GM03348 (cell line): ENCODE results near the gene PTPRF.

Experiments used
- DNase-seq: peaks from one replicate; pipeline ENCODE4 v3.0.0; 2012; ENCODE audit warnings: low spot score

Gene PTPRF

DNA sequence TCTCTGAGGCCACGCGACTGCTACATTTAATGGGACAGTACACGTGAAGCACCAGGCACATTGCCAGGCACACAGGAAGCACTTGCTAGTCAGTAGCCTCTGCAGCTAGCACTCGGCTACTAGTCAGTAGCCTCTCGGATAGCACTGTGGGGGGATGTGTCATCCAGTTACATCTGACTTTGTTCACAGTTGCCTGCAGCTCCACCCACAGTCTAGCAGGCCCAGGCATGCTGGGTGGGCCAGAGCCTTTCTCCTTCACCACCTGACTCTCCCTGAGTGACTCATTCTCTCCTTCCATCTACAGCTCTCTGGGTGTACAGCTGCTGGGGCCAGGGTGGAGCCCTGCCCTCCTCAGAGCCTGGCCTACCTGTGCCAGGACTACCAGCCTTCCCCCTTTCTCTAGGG is 51.5 kb downstream of the PTPRF start:
- DNase-seq, result peak; percentile 93

DNA sequence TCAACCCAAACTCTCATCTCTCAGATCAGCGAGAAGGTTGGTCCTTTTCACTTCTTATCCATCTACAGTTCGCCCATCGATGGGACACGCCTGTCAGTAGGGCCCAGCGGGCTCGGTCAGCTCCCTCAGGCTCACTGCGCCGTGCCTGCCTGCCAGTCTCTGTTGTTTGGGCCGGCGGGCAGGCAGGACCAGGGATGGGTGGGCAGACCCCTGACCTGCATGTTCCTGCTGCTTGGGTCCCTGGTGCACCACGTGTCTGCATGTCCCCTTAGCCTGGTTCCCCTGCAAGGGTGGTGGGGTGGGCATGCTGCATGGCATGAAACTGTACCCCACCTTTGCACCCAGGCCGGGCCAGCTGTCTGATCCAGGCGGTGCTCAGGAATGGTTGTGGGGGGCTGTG is 52.4 kb downstream of the PTPRF start:
- DNase-seq, result no peak

DNA sequence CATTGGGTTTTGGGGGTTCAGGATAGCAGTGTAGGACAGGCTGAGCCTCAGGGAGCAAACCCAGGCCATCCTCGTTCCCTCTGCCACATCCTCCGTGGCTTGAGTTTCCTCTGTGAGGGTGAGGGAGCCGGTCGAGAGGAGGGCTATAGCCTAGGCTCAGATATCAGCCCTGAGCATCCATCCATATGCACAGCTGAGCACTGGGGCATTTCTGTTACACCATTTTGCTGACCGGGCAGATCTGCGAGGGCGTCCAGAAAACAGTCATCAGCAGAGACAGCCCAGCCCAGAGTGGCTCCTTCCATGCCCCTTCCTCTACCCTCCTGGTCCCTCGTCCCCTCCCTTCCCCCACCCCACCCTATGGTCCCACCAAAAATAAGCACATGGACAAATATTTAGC is 53.5 kb downstream of the PTPRF start:
- DNase-seq, result no peak

DNA sequence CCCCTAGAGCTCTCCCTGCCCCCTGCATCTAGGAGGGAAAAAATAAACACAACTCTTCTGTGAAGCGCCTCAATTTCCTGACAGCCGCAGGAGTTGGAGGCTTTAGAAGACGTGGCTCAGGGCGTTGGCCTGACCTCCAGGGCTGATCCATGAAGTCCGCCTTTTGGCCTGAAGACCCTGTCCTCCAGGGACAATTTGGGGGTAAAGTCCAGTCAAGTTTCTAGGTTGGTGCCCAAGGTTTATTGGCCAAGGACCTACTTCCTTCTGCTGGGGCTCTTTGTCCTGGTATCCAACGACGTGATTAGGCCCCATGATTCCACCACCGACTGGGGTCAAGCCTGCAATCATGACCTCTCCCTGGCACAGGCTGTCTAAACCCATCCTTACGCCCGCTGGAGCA is 54.9 kb downstream of the PTPRF start:
- no peak for DNase-seq

DNA sequence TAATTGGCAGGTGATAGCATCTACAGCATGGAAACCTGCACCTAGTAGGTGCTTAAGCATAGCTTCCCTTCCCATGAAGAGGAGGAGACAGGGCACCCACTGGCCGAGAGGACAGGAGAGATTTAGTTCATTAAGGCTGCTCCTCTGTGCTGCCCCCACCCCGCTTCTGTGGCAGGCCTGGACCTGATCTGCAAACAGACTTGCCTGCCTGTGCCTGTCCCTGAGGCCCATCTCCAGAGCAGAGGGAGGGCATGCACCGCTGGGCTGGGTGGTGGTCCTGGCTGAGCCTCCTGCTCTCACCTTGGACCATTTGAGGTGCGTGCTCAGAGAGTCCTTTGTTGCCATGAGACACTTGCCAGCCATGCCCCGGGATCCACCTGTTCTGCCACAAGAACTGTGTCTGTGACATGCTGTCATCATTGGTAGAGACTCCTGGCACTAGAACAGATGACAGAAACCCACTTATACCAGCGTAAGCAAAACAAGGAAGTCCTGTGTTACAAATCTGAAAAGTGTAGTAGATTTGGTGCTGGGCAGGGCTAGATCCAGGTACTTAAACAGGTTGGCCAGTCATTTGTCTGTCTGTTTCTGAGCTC is 55.6 kb downstream of the PTPRF start:
- no peak for DNase-seq

DNA sequence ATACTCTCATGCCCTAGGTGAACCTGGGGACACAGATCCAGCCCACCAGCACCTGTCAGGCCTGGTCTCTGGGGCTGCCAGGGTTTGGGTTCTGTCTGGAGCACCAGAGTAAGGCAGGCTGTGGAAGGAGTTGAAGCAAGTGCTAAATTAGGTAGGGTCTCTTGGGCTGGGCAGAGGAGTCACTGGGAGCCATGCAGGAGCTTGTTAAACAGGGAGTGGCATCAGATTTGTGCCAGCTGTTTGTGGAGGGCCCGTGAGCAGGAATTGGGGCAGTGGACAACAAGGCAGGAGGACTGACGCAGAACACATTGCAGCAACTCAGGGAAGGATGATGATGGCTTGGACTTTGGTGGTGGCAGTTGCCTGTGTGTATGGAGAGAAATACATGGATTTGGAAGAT is 56.3 kb downstream of the PTPRF start:
- no peak for DNase-seq

DNA sequence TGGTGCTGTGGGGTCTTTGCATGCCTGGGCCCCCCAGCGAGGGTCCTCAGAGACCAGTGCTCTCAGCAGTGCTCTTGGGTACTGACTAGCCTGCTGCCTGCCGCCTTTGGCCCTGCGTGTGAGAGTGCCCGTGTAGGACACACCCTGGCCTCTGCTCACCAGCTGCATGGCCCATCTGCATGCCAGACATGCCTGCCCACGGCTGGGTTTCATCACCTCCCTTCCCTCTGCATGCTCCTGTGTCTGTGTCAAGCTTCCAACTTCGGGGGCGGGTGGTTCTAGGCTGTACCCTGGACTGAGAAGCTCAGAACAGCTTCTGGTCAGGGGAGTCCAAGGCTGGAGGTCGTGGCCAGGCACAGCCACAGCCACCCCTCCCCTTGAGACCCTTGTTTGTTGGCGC is 56.9 kb downstream of the PTPRF start:
- DNase-seq, result peak; percentile 93

DNA sequence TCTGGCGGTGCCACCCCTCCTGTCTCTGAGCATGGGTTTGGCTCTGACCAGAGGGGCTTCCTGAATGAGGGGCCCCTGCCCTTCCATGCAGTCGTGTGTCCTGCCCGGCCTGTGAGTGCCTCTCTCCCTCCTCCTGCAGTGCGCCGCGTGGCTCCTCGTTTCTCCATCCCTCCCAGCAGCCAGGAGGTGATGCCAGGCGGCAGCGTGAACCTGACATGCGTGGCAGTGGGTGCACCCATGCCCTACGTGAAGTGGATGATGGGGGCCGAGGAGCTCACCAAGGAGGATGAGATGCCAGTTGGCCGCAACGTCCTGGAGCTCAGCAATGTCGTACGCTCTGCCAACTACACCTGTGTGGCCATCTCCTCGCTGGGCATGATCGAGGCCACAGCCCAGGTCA is 57.9 kb downstream of the PTPRF start:
- no peak for DNase-seq

DNA sequence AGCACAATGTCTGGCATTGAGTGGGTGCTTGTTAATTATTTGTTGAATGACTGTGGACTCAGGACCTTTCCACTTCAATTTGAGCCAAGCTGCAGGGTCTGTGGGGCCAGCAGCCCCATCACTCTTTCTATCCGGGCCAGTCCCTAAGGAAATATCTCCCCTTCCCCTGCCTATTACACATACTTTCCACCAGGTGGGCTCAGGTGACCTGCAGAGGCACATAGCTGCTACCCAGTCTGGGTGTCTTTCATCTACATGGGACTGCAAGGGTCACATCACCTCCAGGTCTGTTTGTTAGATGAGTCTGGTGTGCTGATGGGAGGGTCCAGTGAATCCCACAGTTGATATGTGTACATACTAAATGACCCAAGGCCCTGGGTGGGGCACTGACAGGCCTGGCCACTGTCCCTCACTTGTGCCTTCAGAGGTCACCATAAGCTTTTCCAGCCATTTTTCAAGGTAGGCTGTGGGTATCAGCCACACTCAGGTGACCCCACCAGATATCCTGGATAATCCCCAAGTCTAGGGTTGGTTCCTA is 59.8 kb downstream of the PTPRF start:
- DNase-seq, result no peak

DNA sequence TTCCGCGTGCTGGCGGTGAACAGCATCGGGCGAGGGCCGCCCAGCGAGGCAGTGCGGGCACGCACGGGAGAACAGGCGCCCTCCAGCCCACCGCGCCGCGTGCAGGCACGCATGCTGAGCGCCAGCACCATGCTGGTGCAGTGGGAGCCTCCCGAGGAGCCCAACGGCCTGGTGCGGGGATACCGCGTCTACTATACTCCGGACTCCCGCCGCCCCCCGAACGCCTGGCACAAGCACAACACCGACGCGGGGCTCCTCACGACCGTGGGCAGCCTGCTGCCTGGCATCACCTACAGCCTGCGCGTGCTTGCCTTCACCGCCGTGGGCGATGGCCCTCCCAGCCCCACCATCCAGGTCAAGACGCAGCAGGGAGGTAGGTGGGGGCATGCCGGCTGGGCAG is 60.5 kb downstream of the PTPRF start:
- DNase-seq, result no peak

DNA sequence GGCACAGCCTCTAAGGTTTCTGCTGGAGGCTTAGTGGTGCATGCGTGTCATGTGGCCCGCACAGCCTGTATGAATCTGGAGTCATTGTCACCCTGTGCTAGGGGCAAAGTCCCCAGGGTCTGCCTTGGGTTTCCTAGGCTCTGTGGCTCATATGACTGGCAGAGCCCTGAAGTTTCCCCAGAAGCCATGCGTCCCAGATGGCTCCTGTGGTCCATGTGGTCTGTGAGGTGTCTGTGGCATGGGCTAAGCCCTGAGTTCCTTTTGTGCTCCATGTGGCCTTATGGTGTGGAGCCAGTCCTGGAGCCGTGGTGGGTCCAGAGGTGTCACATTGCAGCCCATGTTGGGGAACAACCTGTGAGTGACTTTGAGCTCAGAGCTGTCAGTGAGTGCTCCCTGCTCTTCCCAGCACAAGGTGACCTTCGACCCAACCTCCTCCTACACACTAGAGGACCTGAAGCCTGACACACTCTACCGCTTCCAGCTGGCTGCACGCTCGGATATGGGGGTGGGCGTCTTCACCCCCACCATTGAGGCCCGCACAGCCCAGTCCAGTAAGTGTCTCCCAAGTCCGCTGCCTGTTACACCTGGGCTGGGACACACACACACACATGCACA is 61.5 kb downstream of the PTPRF start:
- DNase-seq, result no peak

DNA sequence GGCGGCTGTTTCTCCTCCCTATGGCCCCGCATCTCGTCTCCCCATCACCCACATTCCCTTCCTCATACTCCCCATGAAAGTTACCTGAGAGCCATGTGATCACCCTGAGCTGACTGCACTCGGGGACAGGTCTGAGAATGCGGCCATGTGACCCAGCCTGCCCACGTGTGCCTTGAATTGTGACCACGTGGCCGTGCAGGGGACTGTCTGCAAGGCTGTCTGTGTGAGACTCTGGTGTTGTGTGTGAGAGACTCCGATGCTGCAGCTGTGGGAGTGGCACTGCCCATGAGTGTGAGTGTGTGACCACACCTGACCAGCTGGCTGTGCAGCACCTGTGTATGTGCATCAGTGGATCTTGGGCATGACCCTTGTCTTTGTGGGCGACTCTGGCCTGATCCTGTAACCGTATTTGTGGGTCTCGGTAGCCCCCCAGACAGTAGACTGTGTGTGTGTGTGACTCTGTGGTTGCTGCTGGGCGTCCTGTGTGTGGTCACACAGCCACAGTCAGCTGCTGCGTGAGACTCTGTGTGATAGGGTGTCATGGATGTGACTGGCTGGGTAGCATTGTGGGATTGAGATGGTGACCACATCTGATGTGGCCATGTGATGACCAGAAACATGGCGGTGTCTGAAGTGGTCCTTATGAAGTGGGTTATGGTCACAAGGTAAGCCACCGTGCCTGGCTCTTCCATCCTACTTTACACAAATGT is 62.4 kb downstream of the PTPRF start:
- DNase-seq, result no peak

DNA sequence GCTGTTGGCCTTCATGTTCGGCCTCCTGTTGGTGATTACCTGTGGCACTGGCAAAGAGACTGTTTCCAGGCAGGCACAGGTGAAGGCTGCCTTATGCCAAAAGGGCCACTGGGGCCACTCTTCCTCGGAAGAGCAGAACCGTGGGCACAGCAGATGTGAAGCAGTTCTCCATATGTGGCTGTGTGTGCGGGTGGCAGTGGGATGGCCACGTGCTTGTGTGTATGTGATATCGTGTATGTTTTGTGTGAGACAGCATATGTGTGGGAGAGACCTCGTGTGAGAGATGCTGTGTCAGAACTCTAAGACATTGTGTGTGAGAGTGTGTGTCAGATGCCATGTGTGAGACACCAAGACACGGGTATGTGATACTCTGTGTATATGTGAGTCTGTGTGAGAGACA is 65.9 kb downstream of the PTPRF start:
- no peak for DNase-seq

DNA sequence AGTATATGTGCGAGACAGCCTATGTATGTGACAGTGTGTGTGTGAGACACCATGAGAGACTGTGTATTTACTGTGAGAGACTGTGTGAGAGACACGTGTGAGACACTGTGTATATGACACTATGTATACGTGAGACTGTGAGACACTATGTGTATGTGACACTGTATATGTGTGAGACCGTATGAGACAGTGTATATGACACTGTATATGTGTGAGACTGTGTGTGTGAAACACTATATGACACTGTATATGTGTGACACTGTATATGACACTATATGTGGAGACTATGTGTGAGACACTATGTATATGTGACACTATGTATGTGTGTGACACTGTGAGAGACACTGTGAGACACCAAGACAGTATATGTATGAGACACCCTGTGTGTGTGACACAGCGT is 66.3 kb downstream of the PTPRF start:
- no peak for DNase-seq

DNA sequence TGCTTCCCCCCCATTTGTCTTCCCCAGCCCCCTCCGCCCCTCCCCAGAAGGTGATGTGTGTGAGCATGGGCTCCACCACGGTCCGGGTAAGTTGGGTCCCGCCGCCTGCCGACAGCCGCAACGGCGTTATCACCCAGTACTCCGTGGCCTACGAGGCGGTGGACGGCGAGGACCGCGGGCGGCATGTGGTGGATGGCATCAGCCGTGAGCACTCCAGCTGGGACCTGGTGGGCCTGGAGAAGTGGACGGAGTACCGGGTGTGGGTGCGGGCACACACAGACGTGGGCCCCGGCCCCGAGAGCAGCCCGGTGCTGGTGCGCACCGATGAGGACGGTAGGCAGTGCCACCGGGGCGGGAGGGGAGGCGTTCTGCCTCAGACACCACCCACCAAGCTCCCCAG is 67.0 kb downstream of the PTPRF start:
- no peak for DNase-seq

DNA sequence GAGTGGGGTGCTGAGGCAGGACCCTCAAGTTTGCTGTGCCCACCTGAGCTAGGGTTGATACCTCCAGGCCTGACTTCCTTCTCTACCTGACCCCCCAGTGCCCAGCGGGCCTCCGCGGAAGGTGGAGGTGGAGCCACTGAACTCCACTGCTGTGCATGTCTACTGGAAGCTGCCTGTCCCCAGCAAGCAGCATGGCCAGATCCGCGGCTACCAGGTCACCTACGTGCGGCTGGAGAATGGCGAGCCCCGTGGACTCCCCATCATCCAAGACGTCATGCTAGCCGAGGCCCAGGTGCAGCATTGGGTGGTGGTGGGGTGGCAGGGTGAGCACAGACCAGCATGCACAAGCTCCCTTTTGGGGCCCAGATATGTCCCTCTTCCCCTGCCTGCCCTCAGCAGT is 67.9 kb downstream of the PTPRF start:
- DNase-seq, result no peak

DNA sequence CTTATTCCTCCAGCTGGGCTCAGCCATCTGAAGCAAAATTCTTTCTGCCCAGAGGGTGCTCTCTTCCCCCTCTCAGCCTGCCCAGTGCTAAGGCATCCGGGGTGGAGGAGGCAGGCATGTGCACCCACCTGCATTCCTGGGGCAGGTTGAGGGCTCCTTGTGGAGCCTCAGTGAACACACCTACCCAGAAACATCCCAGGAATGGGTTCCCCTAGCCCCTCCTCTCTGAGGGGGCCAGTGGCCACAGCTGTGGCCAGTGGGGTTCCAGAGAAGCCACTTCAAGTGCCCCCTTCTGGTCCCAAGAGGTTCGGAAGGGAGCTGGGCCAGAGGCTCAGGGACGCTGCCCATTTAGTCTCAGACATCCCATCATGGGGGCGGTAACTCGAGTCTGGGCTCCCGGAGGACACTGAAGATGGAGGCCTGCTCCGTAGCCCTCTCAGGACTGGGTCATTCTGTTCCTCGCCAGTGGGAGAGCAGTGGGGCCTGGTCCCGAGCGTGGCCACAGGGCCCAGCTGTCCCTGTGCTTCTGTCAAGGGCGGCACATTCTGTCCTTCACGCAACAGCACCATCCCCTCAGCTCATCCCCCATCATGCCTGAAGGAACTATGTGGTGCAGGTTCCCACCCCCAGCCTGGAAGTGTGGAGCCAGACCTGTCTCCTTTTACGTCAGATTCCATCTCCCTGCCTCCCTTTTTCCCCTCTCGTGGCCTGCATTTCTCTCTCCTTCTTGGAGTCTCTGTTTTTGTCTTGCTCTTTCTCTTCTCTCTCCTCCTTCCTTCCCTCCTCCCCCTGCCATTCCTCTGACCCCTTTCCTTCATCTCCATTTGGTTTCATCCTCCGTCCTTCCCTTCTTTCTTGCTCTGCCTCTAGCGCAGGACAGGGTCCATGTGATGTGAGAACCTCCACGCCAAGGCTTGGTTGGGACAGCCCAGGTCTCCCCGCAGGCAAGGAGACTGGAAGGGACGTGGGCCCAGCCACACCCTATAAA is 69.6 kb downstream of the PTPRF start:
- no peak for DNase-seq

DNA sequence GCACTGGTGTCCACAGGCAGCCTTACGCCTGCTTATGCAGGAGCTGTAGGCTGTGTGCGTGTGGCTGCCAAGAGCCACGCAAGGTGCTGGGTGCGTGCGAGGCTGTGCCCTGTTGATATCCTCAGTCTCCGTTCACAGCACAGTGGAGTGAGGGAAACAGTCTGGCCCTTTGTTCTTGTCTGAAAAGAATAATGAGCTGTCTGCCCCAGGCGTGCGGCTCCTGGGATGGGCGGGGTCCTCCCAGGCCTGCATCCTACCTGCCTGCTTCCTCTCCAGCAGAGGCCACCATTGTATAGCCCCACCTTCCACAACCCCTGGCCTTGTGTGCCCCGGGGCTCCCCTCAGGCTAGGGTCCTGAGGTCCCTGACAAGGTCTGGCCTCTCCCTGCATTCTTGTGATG is 72.3 kb downstream of the PTPRF start:
- no peak for DNase-seq

DNA sequence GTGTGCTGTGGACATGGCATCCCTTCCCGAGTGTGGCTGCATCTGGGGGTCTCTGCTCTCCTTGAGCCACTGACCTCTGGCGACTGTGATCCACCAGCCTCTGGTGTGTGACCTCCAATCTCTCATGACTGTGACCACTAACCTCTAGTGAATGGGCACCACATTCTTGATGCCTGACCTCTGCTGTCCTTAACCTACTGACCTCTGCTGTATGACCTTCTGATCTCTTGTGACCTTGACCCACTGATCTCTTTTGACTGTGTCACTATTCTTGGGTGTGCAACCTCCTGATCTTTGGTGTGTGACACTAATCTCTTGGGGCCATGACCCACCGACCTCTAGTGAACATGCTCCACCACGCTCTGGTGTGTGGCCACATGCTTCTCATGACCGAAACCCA is 73.5 kb downstream of the PTPRF start:
- DNase-seq, result no peak

DNA sequence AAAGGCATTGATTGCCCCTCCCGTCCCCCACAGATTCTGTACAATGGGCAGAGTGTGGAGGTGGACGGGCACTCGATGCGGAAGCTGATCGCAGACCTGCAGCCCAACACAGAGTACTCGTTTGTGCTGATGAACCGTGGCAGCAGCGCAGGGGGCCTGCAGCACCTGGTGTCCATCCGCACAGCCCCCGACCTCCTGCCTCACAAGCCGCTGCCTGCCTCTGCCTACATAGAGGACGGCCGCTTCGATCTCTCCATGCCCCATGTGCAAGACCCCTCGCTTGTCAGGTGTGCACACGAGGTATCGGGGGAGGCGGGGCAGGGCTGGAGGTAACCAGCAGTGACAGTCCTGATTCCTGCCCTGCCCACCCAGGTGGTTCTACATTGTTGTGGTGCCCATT is 74.5 kb downstream of the PTPRF start:
- DNase-seq, result no peak

DNA sequence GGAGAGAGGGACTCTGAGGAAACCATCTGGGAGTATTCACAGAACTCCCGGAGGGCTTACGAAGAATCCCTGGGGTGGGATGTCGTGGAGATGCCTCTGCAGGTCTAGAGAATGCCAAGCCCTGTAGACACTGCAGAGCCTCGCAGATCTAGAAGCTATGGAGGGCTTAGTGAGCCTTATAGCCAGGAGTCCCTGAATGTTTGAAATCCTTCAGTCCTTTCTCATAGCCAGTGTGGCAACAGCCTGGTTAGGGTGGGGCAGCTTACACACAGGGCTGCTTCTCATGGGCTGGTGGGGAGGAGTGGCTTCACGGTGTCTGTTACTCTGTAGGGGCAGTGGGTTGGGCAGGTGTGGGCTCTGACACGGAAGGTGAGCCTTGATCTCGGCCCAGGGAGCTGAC is 75.1 kb downstream of the PTPRF start:
- DNase-seq, result peak; percentile 32

DNA sequence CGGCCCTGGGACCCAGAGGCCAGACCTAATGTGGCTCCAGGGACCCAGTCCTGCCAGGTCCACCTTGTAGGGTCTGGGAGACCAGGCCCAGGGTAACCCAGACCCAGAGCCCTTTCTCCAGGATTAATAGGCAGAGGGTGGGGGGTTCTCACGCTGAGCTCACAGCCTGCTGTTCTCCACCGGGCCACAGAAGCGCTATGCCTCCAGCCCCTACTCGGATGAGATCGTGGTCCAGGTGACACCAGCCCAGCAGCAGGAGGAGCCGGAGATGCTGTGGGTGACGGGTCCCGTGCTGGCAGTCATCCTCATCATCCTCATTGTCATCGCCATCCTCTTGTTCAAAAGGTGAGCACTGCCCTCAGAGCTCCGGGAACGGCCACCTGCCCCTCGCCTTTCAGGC is 75.9 kb downstream of the PTPRF start:
- no peak for DNase-seq
